ENCODE data around the gene MLC1. TPM values are rescaled to one million over a fixed set of nuclear protein-coding genes. Genes with fewer than 3 reads are reported as not detected.

Gene MLC1
- polyA plus RNA-seq, 1 donor: 0.88 TPM

DNA sequence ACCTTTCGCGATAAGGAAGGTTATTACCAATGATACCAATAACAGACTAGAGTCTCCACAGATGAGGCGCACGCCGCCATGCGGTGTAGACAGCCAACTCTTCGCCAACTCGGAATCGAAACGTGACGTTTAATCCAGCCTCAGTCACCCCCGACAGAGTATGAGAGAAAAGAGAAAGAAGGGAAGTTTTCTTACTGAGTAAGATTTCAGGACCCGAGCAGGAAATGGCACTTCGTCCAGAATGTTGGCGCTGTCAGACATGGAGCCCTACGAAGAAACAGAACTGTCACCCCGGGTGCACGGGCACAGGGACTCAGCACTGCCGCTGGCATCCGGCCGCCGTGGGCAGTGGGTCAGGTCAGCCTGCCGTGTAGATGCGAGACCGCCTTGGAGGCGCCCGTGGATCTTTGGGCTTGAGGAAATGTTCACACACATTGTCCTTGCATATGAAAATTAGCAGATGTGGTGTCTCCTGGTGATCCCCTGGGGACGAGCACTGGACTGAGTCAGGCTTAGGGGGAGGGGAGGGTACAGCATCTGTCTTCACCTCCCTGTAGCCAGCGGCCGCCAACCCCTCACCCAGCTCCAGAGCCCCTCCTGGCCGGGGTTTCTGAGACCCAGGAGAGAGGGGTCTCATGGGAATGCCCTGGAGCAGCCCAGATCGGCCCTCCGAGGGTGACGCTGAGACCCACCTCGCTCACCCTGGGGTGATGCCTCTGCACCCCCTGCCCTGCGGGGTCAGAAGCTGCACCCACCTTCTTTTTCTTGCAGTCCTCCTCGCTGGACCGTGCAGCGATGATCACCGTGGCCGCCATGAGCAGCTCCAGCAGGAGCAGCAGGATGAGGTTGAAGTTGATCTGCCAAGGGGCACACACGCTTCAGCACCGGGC lies 8.3 kb downstream of the MLC1 start:
- DNase-seq: no peak

GRCh38 chr22:50074551-50075530 lies 10.4 kb downstream of the MLC1 start:
- DNase-seq: no peak

DNA sequence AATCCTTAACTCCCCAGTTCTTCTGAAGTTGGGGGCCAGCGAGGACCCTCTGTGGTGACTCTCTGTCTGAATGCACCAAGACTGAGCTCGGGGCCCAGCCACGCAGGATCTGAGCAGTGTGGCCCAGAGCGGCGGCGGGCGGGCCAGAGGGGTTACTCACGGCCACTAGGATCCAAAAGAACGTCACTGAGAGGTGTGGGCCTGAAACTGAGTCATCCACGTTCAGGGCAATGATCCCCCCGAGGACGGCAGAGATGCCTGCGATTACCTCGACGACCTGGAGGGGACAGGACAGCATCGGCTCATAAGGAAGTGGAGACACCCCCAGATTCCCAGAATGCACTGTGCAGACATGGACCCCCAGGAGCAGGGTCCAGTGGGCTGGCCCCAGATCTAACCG lies 11.2 kb downstream of the MLC1 start:
- no peak for DNase-seq

GRCh38 chr22:50072714-50073538 lies 12.3 kb downstream of the MLC1 start:
- no peak for DNase-seq

- DNase-seq: no peak
Measured at GRCh38 chr22:50072167-50072555, 13.1 kb downstream of the MLC1 start.

DNA sequence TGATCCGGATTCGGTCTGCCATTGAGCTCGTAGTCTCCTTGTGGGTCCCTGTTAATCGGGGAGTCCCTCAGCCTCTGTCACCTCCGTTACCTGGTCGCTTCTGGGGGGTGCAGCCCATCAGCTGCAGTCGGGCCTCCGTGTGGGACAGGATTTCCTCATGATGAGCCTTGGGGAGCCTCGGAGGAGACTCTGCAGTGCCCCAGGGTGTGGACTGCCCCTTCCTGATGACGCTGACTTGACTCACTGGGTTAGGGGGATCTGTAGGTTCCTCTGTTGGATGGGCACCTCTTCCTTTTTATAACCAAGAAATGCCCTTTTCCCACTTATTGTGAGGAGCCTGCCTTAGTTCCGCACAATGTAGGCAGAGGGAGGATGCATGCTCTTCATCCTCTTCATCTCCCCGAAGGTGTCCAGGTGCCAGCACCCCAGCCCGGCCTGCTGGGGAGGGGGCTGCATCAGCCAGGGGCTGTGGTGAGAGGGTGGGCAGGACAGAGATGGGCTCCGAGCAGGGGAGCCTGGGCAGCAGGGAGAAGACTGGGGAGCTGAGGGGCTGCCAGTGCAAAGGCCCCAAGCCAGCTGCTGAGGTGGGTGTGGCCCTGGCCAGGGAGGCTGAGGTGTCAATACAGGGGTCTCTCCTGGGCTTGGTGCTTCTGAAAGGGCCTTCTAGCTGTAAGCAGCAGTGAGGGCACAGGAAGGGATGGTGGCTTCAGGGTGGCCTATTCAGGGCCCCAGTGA lies 13.6 kb downstream of the MLC1 start:
- DNase-seq: no peak

DNA sequence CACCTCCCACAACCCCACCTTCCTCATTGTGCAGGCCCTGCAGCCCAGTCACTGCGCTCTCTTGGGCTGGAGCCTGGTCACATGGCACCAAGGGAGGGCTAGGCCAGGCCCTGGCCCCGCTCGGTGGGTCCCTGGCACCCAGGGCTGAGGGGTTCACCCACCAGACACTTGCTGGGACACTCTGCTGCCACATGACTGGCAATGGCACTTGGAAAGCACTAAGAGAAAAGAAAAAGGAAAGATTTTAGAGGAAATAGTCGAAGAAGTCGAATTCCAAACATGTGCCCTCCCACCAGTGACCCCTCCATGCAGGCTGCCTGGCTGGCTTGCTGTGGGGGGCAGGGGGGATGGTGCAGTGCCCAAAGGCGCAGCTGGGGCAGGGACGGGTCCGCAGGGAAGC lies 14.9 kb downstream of the MLC1 start:
- DNase-seq: no peak

DNA sequence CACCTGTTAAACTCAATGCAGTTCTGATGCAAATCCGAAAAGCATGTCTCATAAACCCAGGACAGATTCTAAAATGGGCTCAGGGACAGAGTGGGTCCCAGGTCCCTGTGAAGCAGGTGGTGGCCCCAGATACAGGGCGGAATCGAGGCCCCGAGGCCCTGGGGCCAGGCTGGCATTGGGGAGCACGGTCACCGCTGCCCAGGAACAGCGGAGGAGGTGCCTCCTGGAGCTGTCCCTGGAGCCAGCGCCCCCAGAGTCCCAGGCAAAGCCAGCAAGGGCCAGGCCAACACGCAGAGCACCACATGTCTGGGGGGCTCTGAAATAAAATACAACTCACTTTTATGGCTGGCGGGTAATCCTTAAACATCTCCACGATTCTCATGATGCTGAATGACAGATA lies 17.1 kb downstream of the MLC1 start:
- no peak for DNase-seq

GRCh38 chr22:50067244-50067643 lies 18.0 kb downstream of the MLC1 start:
- DNase-seq: no peak

GRCh38 chr22:50064453-50064852 lies 20.8 kb downstream of the MLC1 start:
- no peak for DNase-seq

GRCh38 chr22:50063589-50064393 lies 21.4 kb downstream of the MLC1 start:
- no peak for DNase-seq

DNA sequence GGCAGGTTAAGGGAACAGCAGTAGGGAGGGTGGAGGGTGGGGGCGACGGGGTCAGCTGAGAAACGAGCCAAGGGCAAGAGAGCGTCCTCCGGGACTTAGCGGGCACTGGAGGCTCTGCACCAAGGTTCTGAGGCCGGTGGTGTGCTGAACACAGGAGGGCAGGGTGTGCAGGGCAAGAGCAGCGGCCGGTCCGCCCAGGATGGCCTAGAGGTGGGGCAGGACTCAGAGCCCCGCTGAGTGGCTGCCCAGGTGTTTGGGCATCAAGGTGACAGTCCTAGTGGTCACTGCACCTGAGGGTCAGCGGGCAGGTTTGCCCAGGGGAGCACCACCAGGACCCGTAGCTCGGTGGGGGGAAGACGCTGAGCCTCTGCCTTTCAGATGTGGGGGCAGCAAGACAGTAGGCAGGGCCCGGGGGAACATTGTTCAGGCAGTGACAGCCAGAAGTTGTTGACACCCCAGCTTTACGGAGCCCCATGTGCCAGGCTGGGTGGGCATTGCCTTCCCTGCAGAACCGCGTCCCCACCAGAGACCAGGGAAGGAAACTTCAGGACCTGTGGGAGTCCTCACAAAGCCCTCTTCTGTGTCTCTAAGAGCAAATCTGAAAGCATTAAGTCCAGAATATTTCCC lies 22.6 kb downstream of the MLC1 start:
- no peak for DNase-seq

DNA sequence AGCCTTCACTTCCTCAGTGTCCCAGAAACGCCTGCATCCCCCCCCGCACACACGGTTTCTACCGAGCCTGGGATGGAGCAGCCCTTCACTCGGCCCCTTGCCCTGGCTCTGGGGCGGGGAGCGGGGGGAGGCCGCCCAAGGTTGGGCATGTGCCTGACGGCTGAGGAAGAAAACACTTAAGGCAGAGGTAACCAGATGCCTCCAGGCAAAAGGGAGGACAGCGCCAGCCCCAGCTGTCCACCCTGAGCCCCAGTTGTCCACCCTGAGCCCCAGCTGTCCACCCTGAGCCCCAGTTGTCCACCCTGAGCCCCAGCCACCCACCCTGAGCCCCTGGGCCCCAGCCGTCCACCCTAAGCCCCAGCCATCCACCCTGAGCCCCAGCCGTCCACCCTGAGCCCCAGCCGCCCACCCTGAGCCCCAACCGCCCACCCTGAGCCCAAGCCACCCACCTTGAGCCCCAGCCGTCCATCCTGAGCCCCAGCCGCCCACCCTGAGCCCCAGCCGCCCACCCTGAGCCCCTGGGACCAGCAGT lies 23.3 kb downstream of the MLC1 start:
- DNase-seq: no peak

- no peak for DNase-seq
Measured at GRCh38 chr22:50061141-50061823, 23.9 kb downstream of the MLC1 start.

- DNase-seq: no peak
Measured at GRCh38 chr22:50060441-50061140, 24.6 kb downstream of the MLC1 start.

GRCh38 chr22:50059881-50060262 lies 25.4 kb downstream of the MLC1 start:
- no peak for DNase-seq

GRCh38 chr22:50058906-50059880 lies 26.0 kb downstream of the MLC1 start:
- peak; percentile 62 for DNase-seq
